Smooth muscle cell (in vitro differentiated cells): ENCODE results near the gene SPSB3. TPM values are rescaled to one million over a fixed set of nuclear protein-coding genes. Genes with fewer than 3 reads are reported as not detected.
A peak's percentile ranks its signal among the peaks of the same experiment; 100 is the strongest.

Experiments used
- DNase-seq: peaks from one replicate; lab custom pipeline; 2025; ENCODE audit not compliant: unreplicated experiment; lab: John Stamatoyannopoulos, UW
- H2AFZ ChIP-seq: fragments of 200-600 bp; sonication (generic); 2 replicates; pipeline ENCODE4 v1.6.0; 2016; ENCODE audit warnings: antibody characterized with exemption, low read depth, mild to moderate bottlenecking
- H3F3A ChIP-seq: fragments of 200-600 bp; sonication (generic); 2 replicates; pipeline ENCODE4 v1.6.0; 2017; ENCODE audit warnings: antibody characterized with exemption, low read depth
- H3K27ac ChIP-seq: fragments of 200-600 bp; sonication (generic); 2 replicates; pipeline ENCODE4 v1.5.1; 2016; ENCODE audit warnings: low read depth, mild to moderate bottlenecking
- H3K27me3 ChIP-seq: fragments of 200-600 bp; sonication (generic); 2 replicates; pipeline ENCODE4 v1.6.1; 2016; ENCODE audit warnings: low read depth, mild to moderate bottlenecking
- H3K36me3 ChIP-seq: fragments of 200-600 bp; sonication (generic); 2 replicates; pipeline ENCODE4 v1.5.1; 2016; ENCODE audit warnings: low read depth
- H3K4me1 ChIP-seq: fragments of 200-600 bp; sonication (generic); 2 replicates; pipeline ENCODE4 v1.5.1; 2016; ENCODE audit warnings: low read depth
- H3K4me2 ChIP-seq: fragments of 200-600 bp; sonication (generic); 2 replicates; pipeline ENCODE4 v1.6.0; 2016; ENCODE audit warnings: mild to moderate bottlenecking
- H3K4me3 ChIP-seq: fragments of 200-600 bp; sonication (generic); 2 replicates; pipeline ENCODE4 v1.5.1; 2016; ENCODE audit warnings: mild to moderate bottlenecking
- H3K79me2 ChIP-seq: fragments of 200-600 bp; sonication (generic); 2 replicates; pipeline ENCODE4 v1.6.0; 2016; ENCODE audit warnings: low read depth, mild to moderate bottlenecking
- H3K9ac ChIP-seq: fragments of 200-600 bp; sonication (generic); 2 replicates; pipeline ENCODE4 v1.6.0; 2016; ENCODE audit warnings: low read depth
- H3K9me3 ChIP-seq: fragments of 200-600 bp; sonication (generic); replicated peaks from 2 replicates; pipeline ENCODE4 v1.5.1; 2016; ENCODE audit warnings: low read depth
- H4K20me1 ChIP-seq: fragments of 200-600 bp; sonication (generic); 2 replicates; pipeline ENCODE4 v1.6.0; 2016; ENCODE audit warnings: low read depth
- WGBS: methylation state at CpG from one replicate; pipeline ENCODE4 v1.1.7; 2016; ENCODE audit warnings: low lambda C conversion rate; 5-methylcytosine and 5-hydroxymethylcytosine counted together
- polyA plus RNA-seq: library from polyadenylated mRNA; unstranded; fragments of >200 nt; fragmentation: Nextera tagmentation; extraction: Ambion mirVana; gene quantifications from 2 replicates; pipeline ENCODE4 v1.2.1, GENCODE V29; 2016
- total RNA-seq: library from RNA; depleted of rRNA; stranded (reverse); fragments of >200 nt; gene quantifications from 2 replicates; pipeline ENCODE4 v1.2.3, GENCODE V29; 2014
- TF ChIP-seq, protein P1 (sequence below): fragments of 200-600 bp; sonication (generic); IDR thresholded peaks from 2 replicates; pipeline ENCODE4 v1.5.1; 2017; ENCODE audit warnings: borderline replicate concordance, mild to moderate bottlenecking, antibody characterized with exemption; ENCODE audit not compliant: insufficient read depth, poor library complexity, severe bottlenecking

SPSB3 gene
- total and polyA plus RNA-seq, 2 experiments from 2014 or later: 25.1 to 49.8 TPM

DNA sequence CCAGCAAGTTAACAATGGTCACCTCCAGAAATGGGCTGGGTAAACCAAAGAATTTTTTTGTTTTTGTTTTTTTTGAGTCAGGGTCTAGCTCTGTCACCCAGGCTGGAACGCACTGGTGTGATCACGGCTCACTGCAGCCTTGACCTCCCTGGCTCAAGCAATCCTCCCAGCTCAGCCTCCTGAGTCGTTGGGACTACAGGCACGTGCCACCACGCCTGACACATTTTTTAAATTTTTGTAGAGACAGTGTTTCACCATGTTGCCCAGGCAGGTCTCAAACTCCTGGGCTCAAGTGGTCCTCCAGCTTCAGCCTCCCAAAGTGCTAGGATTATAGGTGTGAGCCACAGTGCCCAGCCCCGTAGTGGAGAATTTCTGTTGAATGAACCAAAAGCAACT, 1.7 kb downstream of the SPSB3 start:
- Histone ChIP-seq H3K79me2 (peaks cover 28% of the 10 kb centered on the region), H3K27me3 (no peaks in the 10 kb centered on the region), H3K4me3 (no peak overlapping the region), H3K27ac (no peak overlapping the region), H3F3A (peaks cover 7% of the 10 kb centered on the region), H3K9ac (no peak overlapping the region), H3K4me2 (peak overlapping the region; percentile 99), H3K4me1 (peaks cover 4% of the 10 kb centered on the region), H4K20me1 (peaks cover 38% of the 10 kb centered on the region), H3K9me3 (no peaks in the 10 kb centered on the region), H3K36me3 (no peaks in the 10 kb centered on the region), H2AFZ (no peak overlapping the region)
- 94% methylated on average over 6 of the region's 6 CpGs for WGBS
- TF ChIP-seq, protein P1, sequence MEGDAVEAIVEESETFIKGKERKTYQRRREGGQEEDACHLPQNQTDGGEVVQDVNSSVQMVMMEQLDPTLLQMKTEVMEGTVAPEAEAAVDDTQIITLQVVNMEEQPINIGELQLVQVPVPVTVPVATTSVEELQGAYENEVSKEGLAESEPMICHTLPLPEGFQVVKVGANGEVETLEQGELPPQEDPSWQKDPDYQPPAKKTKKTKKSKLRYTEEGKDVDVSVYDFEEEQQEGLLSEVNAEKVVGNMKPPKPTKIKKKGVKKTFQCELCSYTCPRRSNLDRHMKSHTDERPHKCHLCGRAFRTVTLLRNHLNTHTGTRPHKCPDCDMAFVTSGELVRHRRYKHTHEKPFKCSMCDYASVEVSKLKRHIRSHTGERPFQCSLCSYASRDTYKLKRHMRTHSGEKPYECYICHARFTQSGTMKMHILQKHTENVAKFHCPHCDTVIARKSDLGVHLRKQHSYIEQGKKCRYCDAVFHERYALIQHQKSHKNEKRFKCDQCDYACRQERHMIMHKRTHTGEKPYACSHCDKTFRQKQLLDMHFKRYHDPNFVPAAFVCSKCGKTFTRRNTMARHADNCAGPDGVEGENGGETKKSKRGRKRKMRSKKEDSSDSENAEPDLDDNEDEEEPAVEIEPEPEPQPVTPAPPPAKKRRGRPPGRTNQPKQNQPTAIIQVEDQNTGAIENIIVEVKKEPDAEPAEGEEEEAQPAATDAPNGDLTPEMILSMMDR: no peak
- no peak for DNase-seq

DNA sequence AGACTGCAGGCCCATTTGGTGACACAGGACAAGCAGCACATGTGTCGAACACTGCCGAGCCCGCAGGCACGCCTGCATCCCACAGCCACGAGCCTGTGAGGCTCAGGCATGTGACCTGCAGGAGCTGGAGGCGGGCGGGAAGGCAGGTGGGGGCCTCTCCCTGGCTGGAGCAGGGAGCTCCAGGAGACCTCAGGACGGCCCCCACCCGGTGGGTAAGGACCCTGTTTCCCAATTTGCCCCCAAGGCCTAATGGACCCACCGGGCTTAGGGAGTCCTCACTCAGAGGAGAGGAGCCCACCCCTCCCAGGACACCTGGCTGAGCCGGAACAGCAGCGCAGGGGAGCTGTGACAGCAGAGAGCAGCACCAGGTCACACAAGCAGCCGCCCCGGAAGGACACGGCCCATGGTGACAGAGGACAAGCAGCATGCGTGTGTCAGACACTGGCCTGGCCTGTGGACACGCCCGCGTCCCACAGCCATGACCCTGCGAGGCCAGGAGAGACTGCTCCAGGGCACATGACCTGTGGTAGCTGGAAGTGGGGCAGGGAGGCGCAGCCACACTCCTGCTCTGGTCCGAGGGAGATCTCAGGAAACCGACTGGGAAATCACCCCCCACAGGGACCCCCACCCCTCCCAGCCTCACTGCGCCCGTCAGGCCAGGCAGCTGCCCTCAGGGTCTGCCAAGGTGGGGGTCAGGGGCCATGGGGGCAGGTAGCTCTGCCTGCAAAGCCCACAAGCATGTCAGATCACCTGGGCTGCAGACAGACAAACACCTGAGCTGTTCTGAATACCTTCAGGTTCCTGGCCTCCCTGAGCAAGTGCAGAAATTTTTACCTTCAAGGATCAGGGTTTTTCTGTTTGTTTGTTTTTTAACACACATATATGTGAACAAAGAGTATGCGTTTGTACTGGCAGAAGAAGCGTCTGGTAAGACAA, 2.4 kb downstream of the SPSB3 start:
- Histone ChIP-seq H3K4me3 (no peak overlapping the region), H3K36me3 (no peaks in the 10 kb centered on the region), H3K9ac (no peak overlapping the region), H3K79me2 (peaks cover 24% of the 10 kb centered on the region), H3K4me2 (no peak overlapping the region), H4K20me1 (peaks cover 31% of the 10 kb centered on the region), H3K27ac (no peak overlapping the region), H3K9me3 (no peaks in the 10 kb centered on the region), H3K4me1 (peaks cover 4% of the 10 kb centered on the region), H3K27me3 (no peaks in the 10 kb centered on the region), H3F3A (peaks cover 7% of the 10 kb centered on the region), H2AFZ (no peak overlapping the region)
- 92% methylated on average over 27 of the region's 27 CpGs for WGBS
- TF ChIP-seq, protein P1: no peak
- DNase-seq: no peak

DNA sequence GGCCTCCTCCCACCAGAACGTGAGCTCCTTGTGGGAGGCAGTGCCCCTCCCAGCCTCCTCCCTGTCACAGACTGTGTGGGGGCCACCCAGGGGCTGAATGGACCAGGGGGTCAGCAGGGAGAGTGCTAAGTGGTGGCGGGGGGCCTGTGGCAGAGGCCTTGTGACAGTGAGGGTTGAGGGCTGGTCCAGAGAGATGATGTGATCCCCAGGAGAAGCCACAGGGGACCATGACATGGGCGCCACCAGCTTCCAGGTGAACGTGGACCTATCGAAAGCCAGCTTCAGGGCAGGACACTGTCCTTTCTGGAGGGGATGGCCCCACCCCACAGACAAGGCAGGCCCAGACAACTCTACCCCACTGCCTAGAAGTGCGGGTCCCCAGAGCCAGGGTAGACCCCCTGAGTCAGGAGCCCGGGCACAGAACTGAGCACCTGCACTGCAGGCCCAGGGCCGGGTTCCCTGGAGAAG, 3.1 kb downstream of the SPSB3 start:
- no peak overlapping the region for H3K4me2 ChIP-seq
- TF ChIP-seq, protein P1: no peak
- H3K36me3 ChIP-seq: no peaks in the 10 kb centered on the region
- DNase-seq: no peak
- H4K20me1 ChIP-seq: peaks cover 30% of the 10 kb centered on the region
- no peaks in the 10 kb centered on the region for H3K9me3 ChIP-seq
- no peaks in the 10 kb centered on the region for H3K27me3 ChIP-seq
- H3K4me3 ChIP-seq: no peak overlapping the region
- H2AFZ ChIP-seq: no peak overlapping the region
- H3K9ac ChIP-seq: no peak overlapping the region
- 93% methylated on average over 8 of the region's 8 CpGs for WGBS
- H3F3A ChIP-seq: peaks cover 7% of the 10 kb centered on the region
- H3K27ac ChIP-seq: no peak overlapping the region
- peaks cover 24% of the 10 kb centered on the region for H3K79me2 ChIP-seq
- H3K4me1 ChIP-seq: peaks cover 5% of the 10 kb centered on the region
